SKM-1 treated with dmso at 0.1 percent for 144 hours (cell line): ENCODE results near the gene C2orf42.
"Not testable (repeated sequence)": the region's sequence is repeated elsewhere in the genome, so short reads cannot be mapped to it uniquely, and the experiment has no call there.

Source experiments
- DNase-seq: peaks from one replicate; lab custom pipeline; 2025; ENCODE audit not compliant: unreplicated experiment; lab: John Stamatoyannopoulos, UW

Gene C2orf42

DNA sequence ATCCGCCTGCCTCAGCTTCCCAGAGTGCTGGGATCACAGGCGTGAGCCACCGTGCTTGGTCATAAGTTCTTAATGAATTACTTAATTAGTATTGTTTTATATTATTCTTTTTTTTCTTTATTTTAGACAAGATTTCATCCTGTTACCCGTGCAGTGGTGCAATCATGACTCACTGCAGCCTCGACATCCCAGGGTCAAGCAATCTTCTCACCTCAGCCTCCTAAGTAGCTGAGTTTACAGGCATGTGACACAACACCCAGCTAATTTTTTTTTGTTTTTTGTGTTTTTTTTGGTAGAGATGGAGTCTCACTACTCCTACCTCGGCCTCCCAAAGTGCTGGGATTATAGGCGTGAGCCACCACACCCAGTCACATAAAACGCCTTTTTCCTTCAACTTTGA is 17.3 kb downstream of the C2orf42 start:
- no peak for DNase-seq

GRCh38 chr2:70169654-70170245 is 21.1 kb downstream of the C2orf42 start:
- not testable (repeated sequence) for DNase-seq

DNA sequence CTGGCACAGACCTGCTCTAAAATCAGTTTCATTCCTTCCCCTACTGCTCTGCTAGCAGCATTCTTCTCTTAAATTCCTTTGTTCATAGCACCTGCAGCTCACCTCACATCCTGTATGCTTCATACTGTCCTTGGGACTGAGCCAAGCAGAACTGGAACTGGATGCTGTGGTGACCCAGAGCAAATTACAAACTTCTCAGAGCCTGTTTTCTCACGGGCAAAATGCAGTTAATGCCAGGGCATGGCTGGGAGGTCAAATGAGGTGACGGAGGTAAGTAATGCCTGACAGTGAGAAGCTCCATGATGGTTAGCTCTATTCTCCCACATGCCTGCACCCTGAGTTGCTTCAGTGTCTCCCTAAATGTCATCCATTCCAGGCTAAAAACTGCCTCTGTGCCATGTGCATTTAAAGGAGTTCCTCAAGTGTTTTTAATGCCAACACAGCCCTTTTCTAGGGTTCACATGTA is 29.7 kb downstream of the C2orf42 start:
- no peak for DNase-seq

DNA sequence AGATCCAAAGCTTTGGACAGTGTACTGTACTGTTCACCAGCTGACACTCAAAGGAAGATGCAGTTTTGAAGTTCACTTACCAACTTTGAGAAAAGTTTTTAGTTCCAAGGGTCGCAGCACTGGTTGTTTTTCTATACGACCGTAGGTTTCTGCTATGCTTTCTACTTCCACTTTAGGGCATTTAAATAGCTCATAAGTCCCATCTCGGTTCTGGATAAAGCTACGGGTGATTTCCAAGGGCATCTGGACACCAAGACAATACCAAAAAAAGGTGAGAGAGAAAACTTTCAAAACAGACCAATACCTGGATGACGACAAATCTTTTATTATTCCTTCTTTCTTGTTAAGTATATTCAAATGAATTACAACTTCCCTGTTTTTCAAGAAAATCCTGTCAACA is 30.3 kb downstream of the C2orf42 start:
- DNase-seq, result no peak

DNA sequence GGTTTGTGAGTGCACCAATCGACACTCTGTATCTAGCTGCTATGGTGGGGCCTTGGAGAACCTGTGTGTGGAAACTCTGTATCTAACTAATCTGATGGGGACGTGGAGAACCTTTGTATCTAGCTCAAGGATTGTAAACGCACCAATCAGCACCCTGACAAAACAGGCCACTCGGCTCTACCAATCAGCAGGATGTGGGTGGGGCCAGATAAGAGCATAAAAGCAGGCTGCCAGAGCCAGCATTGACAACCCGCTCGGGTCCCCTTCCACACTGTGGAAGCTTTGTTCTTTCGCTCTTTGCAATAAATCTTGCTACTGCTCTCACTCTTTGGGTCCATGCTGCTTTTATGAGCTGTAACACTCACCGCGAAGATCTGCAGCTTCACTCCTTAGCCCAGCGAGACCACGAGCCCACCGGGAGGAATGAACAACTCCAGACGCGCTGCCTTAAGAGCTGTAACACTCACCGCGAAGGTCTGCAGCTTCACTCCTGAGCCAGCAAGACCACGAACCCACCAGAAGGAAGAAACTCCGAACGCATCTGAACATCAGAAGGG is 41.6 kb downstream of the C2orf42 start:
- DNase-seq, result not testable (repeated sequence)

DNA sequence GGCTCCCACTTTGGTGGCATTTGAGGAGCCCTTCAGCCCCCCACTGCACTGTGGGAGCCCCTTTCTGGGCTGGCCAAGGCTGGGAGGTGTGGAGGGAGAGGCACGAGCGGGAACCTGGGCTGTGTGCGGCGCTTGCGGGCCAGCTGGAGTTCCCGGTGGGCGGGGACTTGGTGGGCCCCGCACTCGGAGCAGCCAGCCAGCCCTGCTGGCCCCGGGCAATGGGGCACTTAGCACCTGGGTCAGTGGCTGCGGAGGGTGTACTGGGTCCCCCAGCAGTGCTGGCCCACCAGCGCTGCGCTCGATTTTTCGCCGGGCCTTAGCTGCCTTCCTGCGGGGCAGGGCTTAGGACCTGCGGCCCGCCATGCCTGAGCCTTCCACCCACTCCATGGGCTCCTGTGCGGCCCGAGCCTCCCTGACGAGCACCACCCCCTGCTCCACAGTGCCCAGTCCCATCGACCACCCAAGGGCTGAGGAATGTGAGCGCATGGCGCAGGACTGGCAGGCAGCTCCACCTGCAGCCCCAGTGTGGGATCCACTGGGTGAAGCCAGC is 42.5 kb downstream of the C2orf42 start:
- DNase-seq, result not testable (repeated sequence)

GRCh38 chr2:70145851-70146739 is 44.7 kb downstream of the C2orf42 start:
- DNase-seq, result no peak

GRCh38 chr2:70145144-70145490 is 45.7 kb downstream of the C2orf42 start:
- DNase-seq, result no peak

DNA sequence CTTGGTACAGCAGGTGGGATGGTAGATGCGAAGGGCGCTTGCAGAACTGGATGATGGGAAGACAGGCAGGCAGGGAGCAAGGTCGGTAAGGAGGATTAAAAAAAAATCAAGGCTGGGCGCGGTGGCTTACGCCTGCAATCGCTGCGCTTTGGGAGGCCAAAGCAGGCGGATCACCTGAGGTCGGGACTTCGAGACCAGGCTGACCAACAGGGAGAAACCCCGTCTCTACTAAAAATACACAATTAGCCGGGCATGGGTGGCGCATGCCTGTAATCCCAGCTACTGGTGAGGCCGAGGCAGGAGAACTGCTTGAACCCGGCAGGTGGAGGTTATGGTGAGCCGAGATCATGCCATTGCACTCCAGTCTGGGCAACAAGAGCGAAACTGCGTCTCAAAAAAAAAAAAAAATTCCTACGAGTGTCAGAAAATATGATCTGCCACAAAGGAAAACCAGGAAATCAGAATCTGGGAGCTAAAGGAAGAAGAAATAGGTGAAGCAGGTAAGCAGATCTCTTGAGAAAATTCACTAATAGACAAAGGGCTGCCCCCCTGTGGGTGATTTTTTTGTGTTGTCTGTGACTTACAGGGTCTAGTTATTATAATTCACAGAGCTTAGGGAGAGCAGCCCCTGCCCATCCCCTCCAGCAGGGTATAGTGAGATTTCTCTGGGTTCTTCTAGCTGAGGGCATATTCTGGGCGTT is 46.2 kb downstream of the C2orf42 start:
- no peak for DNase-seq

DNA sequence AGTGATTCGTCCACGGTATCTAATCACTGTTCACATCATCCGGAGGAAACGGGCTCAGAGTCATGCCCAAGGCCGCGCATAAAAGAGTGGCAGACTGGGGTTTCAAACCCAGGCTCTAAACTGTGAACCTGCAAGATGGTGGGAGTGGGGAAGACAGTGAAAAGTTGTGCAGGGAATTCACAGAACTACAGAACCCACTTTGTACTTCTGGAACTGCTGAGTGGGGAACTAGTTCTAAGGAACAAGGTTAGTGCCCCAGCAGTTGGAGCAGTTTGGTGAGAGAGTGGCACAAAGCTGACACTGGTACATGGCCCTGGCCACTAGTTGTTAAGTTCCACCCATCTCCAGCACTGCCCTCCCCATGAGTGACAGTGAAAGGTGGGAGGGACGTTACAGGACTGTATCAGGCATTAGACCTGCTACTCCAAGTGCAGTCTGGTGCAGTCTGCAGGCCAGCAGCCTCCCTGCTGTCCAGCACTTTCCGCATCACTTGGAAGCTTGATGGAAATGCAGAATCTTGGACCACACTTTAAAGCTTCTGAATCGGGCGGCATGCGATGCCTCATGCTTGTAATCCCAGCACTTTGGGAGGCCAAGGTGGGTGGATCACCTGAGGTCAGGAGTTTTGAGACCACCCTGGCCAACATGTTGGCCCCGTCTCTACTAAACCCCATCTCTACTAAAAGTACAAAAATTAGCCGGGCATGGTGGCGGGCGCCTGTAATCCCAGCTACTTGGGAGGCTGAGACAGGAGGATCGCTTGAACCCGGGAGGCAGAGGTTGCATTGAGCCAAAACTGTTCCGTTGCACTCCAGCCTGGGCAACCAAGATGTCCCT is 47.3 kb downstream of the C2orf42 start:
- peak; percentile 18 for DNase-seq

DNA sequence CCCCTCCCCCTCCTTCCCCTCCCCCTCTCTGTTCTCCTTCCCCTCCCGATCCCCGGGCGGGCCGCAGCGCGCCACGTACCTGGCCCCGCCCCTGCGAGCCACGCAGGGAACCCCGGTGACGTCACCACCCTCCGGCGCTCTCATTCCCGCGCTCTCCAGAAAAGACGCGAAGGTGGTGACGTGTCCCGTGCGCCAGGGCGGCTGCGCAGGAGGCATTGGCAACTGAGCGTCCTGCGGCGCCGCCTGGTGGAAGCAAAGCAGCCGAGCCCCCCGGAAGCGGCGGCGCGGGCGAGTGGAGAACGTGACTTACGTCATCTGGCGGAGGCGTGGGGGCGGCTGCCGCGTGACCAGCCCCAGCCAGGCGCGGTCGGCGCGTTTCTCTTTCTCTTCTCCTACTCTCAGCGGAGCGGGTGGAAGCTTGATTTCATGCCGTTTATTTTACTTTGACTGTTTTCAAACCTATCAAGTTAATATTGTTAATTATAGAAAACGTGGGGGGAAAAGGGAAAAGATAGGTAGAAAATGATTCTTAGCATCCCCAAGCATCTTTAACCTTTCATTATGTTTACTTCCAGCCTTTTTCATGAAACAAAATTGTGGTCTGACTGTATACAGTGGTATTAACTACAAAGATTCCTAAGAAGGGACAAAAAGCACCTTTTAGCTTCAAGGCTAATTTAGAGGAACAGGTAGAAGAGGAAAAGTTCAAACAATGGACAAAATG is 48.1 kb downstream of the C2orf42 start:
- DNase-seq, result peak; percentile 97

DNA sequence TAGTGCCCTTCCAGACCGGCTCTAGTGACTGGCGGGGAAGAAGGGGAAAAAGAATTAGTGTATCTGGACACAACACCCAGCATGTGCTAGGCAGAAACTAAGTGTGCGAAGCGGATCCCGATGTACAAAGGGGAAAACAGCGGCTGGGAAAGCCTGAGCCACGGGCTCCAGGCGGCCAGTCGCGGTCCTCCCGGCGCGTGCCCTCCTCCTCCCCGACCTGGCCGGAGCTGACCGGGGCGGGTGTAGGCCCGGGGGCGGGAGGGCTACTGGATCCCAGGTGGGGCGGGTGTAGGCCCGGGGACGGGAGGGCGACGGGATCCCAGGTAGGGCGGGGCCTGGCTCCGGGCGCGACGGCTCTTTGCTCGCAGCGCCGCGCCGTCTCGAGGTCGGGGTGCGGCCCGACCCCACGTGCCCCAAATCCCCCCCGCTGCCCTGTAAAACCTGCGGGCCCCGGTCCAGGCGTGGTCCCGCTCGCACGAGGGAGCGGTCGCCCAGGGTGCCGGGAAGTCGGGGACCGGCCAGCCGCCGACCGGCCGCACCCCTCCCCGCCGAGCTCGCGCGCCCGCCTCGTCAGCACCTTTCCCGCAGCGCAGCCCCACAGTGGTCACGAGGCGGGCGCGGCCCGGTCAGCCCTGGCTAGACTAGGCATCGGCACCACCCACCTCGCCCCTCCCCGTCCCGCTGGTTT is 48.8 kb downstream of the C2orf42 start:
- no peak for DNase-seq

GRCh38 chr2:70141212-70141901 is 49.5 kb downstream of the C2orf42 start:
- DNase-seq, result peak; percentile 28

DNA sequence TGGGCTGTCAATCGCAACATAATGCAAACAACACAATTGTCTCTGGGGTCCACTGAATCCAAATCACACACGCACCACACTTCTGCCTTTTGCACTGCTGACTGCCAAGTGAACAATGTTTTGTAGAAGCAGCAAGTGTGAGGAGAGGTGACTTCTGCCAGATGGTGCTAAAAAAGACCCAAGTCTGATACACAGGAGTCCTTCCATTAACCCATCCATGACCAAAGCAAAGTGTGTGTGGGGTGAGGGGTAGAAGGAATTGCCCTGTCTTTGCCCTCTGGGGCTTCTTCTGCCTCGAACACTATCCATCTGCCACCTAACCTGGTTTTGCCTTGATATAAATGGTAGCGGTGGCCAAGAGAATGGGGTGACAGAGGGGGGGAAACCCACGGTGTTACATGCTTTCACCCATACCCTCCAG is 50.0 kb downstream of the C2orf42 start:
- DNase-seq, result no peak

GRCh38 chr2:70134323-70134983 is 56.4 kb downstream of the C2orf42 start:
- DNase-seq, result not testable (repeated sequence)

DNA sequence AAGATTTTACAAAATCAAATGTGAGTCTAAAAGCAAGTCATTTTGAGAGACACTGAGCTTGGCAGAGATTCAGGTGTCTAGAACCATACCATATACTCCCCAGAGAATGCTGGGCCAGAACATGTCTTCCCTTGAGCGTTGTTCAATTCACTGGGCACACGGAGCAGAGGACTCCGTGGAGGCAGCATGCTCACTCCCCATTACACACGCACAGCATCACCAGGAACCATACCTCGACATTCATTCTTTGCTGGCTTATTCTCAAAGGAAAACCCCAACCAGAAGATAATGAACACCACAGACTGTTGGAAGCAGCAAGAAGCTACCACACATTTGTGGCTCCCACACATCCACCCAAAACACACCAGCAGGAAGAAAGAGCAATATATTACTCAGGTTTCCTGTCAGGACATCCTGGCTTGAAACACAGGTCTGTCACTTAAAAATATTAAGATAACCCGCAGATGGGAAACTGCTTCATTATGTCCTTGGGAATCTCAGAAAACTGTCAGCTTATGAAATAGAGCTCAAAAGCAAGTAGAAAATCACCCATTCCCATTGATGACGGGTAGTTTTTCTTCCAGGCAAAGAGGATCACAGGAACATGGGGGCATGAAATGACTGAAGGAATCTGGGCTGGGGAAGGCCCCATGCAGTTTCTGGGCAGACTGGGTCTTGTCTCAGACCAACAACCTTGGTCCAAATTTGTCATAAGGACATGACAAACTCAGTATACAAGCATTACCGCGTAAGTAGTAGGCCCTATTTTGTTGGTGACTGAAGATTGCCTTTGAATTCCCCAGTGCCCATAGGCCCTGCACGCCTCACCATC is 57.1 kb downstream of the C2orf42 start:
- DNase-seq, result no peak

- DNase-seq, result no peak
Measured at GRCh38 chr2:70133127-70133452, 57.7 kb downstream of the C2orf42 start.
